Activated CD4-positive, CD25-positive, alpha-beta regulatory T cell treated with anti-CD3 and anti-CD28 coated beads, Interleukin-2, amount 50 U/mL, for 72 hours (primary cell): Measurements from ENCODE around the gene IRX1.

Experiments used
- DNase-seq: peaks from one replicate; pipeline ENCODE4 v3.0.0; 2021

The IRX1 gene

GRCh38 chr5:3601061-3601710 lies 5.6 kb downstream of the IRX1 start:
- no peak for DNase-seq

GRCh38 chr5:3601911-3602782 lies 6.5 kb downstream of the IRX1 start:
- no peak for DNase-seq

GRCh38 chr5:3602785-3603502 lies 7.3 kb downstream of the IRX1 start:
- DNase-seq: no peak

- no peak for DNase-seq
Observed at GRCh38 chr5:3604501-3604900, 8.9 kb downstream of the IRX1 start.

- DNase-seq: no peak
Observed at GRCh38 chr5:3605298-3606010, 9.8 kb downstream of the IRX1 start.

- no peak for DNase-seq
Observed at GRCh38 chr5:3606121-3606831, 10.6 kb downstream of the IRX1 start.

GRCh38 chr5:3607541-3608181 lies 12.0 kb downstream of the IRX1 start:
- DNase-seq: no peak

GRCh38 chr5:3609120-3609681 lies 13.6 kb downstream of the IRX1 start:
- DNase-seq: no peak

GRCh38 chr5:3612591-3613042 lies 17.0 kb downstream of the IRX1 start:
- no peak for DNase-seq

GRCh38 chr5:3613726-3614125 lies 18.1 kb downstream of the IRX1 start:
- no peak for DNase-seq

GRCh38 chr5:3615217-3615616 lies 19.6 kb downstream of the IRX1 start:
- no peak for DNase-seq

- DNase-seq: no peak
Observed at GRCh38 chr5:3615829-3616228, 20.2 kb downstream of the IRX1 start.

- DNase-seq: no peak
Observed at GRCh38 chr5:3619579-3619978, 23.9 kb downstream of the IRX1 start.

- DNase-seq: no peak
Observed at GRCh38 chr5:3622961-3623360, 27.3 kb downstream of the IRX1 start.

- no peak for DNase-seq
Observed at GRCh38 chr5:3625626-3626025, 30.0 kb downstream of the IRX1 start.

- DNase-seq: no peak
Observed at GRCh38 chr5:3634061-3634460, 38.4 kb downstream of the IRX1 start.

GRCh38 chr5:3639175-3639574 lies 43.5 kb downstream of the IRX1 start:
- no peak for DNase-seq

GRCh38 chr5:3642231-3642630 lies 46.6 kb downstream of the IRX1 start:
- no peak for DNase-seq

GRCh38 chr5:3650320-3650719 lies 54.7 kb downstream of the IRX1 start:
- DNase-seq: no peak

GRCh38 chr5:3650868-3651267 lies 55.2 kb downstream of the IRX1 start:
- DNase-seq: no peak
